GM23248 (cell line): Measurements from ENCODE around the gene RBMS3. TPM values are rescaled to one million over a fixed set of nuclear protein-coding genes. Genes with fewer than 3 reads are reported as not detected.
A peak's percentile ranks its signal among the peaks of the same experiment; 100 is the strongest.

Source experiments
- DNase-seq: peaks from one replicate; pipeline ENCODE4 v3.0.0-alpha.2; 2015
- H2AFZ ChIP-seq: fragments of 200-600 bp; sonication (generic); 2 replicates; pipeline ENCODE4 v1.6.1; 2016; ENCODE audit warnings: antibody characterized with exemption
- H3F3A ChIP-seq: fragments of 200-600 bp; sonication (generic); 2 replicates; pipeline ENCODE4 v1.6.1; 2016; ENCODE audit warnings: mild to moderate bottlenecking, antibody characterized with exemption, mixed run types; ENCODE audit not compliant: insufficient read depth
- H3K27ac ChIP-seq: fragments of 200-600 bp; sonication (generic); 2 replicates; pipeline ENCODE4 v1.5.1; 2016; ENCODE audit warnings: mild to moderate bottlenecking
- H3K27me3 ChIP-seq: fragments of 200-600 bp; sonication (generic); replicated peaks from 2 replicates; pipeline ENCODE4 v1.6.1; 2016; ENCODE audit warnings: mild to moderate bottlenecking; ENCODE audit not compliant: insufficient read depth
- H3K36me3 ChIP-seq: fragments of 200-600 bp; sonication (generic); 2 replicates; pipeline ENCODE4 v1.6.1; 2016; ENCODE audit warnings: low read depth, mild to moderate bottlenecking
- H3K4me1 ChIP-seq: fragments of 200-600 bp; sonication (generic); 2 replicates; pipeline ENCODE4 v1.6.1; 2016; ENCODE audit warnings: mild to moderate bottlenecking; ENCODE audit not compliant: insufficient read depth
- H3K4me2 ChIP-seq: fragments of 200-600 bp; sonication (generic); one replicate; pipeline ENCODE4 v1.6.1; 2016; ENCODE audit warnings: mild to moderate bottlenecking; ENCODE audit not compliant: unreplicated experiment
- H3K4me3 ChIP-seq: fragments of 200-600 bp; sonication (generic); 2 replicates; pipeline ENCODE4 v1.5.1; 2016; ENCODE audit warnings: mild to moderate bottlenecking
- H3K79me2 ChIP-seq: fragments of 200-600 bp; sonication (generic); 2 replicates; pipeline ENCODE4 v1.6.1; 2016; ENCODE audit warnings: mild to moderate bottlenecking; ENCODE audit not compliant: insufficient read depth
- H3K9ac ChIP-seq: fragments of 200-600 bp; sonication (generic); 2 replicates; pipeline ENCODE4 v1.6.1; 2016; ENCODE audit warnings: mild to moderate bottlenecking
- H3K9me2 ChIP-seq: fragments of 200-600 bp; sonication (generic); 2 replicates; pipeline ENCODE4 v1.6.1; 2016; ENCODE audit warnings: mixed run types, mild to moderate bottlenecking, moderate library complexity; ENCODE audit not compliant: insufficient read depth
- H3K9me3 ChIP-seq: fragments of 200-600 bp; sonication (generic); one replicate; pipeline ENCODE4 v1.6.1; 2017; ENCODE audit warnings: low read depth
- H4K20me1 ChIP-seq: fragments of 200-600 bp; sonication (generic); 2 replicates; pipeline ENCODE4 v1.6.0; 2016; ENCODE audit not compliant: insufficient read depth
- EZH2 ChIP-seq: fragments of 200-600 bp; sonication (generic); IDR thresholded peaks from 2 replicates; pipeline ENCODE4 v1.6.1; 2018; ENCODE audit warnings: antibody characterized with exemption, mild to moderate bottlenecking; ENCODE audit not compliant: insufficient read depth, poor library complexity, severe bottlenecking
- EZH2phosphoT487 ChIP-seq: fragments of 200-600 bp; sonication (generic); IDR thresholded peaks from 2 replicates; pipeline ENCODE4 v1.6.1; 2018; ENCODE audit warnings: antibody characterized with exemption, moderate library complexity, mild to moderate bottlenecking, low read depth; ENCODE audit not compliant: insufficient read depth
- WGBS, 2 experiments: methylation state at CpG; one replicate each; pipeline ENCODE4 v1.1.6; 2015 to 2017; ENCODE audit warnings: low lambda C conversion rate in 2 of 2, low coverage in 1 of 2; ENCODE audit errors: missing lambda C conversion rate in 2 of 2; 5-methylcytosine and 5-hydroxymethylcytosine counted together
- in situ Hi-C: fragments of 300-500 bp; cut with MboI; formaldehyde crosslinking; loops from 2 replicates; pipeline ENCODE4 v1.15.0; 2020
- polyA plus RNA-seq: library from polyadenylated mRNA; unstranded; fragments of >200 nt; fragmentation: Nextera tagmentation; extraction: Ambion mirVana; gene quantifications from 2 replicates; pipeline ENCODE4 v1.2.1, GENCODE V29; 2016
- total RNA-seq: library from RNA; depleted of rRNA; stranded (reverse); fragments of >200 nt; shearing (Covaris generic); gene quantifications from 2 replicates; pipeline ENCODE4 v1.2.3, GENCODE V29; 2014

RBMS3 gene
- total and polyA plus RNA-seq, 2 experiments from 2014 or later: 40.0 to 94.3 TPM

- Histone ChIP-seq H3K9me3 (no peaks in the 10 kb centered on the region), H3K36me3 (no peaks in the 10 kb centered on the region), H3K4me1 (peaks cover 24% of the 10 kb centered on the region), H3K4me3 (no peak overlapping the region), H3K4me2 (no peak overlapping the region), H3K79me2 (peaks cover 100% of the 10 kb centered on the region), H4K20me1 (peaks cover 35% of the 10 kb centered on the region), H3K9me2 (no peaks in the 10 kb centered on the region), H2AFZ (no peak overlapping the region), H3K27ac (no peak overlapping the region), H3K27me3 (no peaks in the 10 kb centered on the region), H3K9ac (no peak overlapping the region), H3F3A (peaks cover 27% of the 10 kb centered on the region)
- peak; percentile 17 for DNase-seq
- TF ChIP-seq EZH2 (no peak), EZH2phosphoT487 (no peak)
- 63 to 69% methylated on average over 4 of the region's 4 CpGs for WGBS, 2 experiments
- in situ Hi-C loops: no loop called here
These were observed 89.9 kb downstream of the RBMS3 start for GRCh38 chr3:29370476-29371420.

DNA sequence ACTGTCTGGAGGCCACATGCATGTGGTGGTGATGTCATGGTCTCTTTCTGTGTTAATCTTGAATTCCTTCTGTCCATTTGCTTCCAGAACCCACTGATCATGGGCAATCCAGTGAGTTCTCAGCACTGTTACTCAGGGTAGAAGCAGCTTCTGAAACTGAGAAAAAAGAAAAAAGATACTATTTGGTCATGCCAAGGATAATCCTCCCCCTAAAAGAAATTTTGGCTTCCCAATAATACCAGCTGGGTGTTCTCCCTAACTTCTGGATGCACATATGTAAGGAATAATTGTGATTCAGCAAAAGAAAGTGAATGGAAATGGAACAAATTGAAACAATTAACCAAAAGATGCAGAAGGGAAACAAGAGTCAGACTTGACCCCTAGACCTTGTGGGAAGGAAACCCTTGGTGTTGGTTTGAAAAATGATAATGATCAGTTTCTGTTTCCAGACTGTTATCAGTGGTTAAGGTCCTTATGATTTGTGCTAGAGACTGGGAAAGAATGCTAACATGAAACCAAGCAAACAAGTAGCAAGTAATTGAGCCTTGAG, 92.3 kb downstream of the RBMS3 start:
- H3K36me3 ChIP-seq: no peaks in the 10 kb centered on the region
- no peaks in the 10 kb centered on the region for H3K27me3 ChIP-seq
- H3K9me3 ChIP-seq: no peaks in the 10 kb centered on the region
- peaks cover 24% of the 10 kb centered on the region for H3K4me1 ChIP-seq
- H3F3A ChIP-seq: peaks cover 27% of the 10 kb centered on the region
- TF ChIP-seq EZH2: no peak
- no peak for TF ChIP-seq EZH2phosphoT487
- in situ Hi-C loops: no loop called here
- DNase-seq: peak; percentile 49
- no peak overlapping the region for H3K9ac ChIP-seq
- H3K79me2 ChIP-seq: peaks cover 100% of the 10 kb centered on the region
- H2AFZ ChIP-seq: no peak overlapping the region
- no peak overlapping the region for H3K4me2 ChIP-seq
- peaks cover 24% of the 10 kb centered on the region for H4K20me1 ChIP-seq
- H3K27ac ChIP-seq: no peak overlapping the region
- no peak overlapping the region for H3K4me3 ChIP-seq
- no peaks in the 10 kb centered on the region for H3K9me2 ChIP-seq

DNA sequence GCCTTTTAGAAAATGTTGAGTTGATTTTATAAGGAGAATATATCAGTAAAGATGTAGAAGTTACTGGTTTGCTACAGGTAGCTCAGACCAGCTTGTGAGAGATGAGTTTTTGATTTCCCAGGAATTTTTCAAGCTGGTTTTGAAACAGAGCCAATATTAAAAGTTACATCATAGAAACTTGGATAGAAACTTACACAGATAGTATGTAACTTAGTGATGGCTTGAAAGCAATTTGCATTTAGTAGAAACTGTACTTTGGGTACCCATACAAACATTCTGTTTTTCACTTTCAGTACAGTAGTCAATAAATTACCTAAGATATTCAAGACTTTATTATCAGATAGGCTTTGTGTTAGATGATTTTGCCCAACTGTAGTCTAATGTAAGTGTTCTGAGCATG, 93.4 kb downstream of the RBMS3 start:
- Histone ChIP-seq H3K9ac (no peak overlapping the region), H2AFZ (no peak overlapping the region), H3K4me3 (no peak overlapping the region), H3K79me2 (peaks cover 100% of the 10 kb centered on the region), H3K27me3 (no peaks in the 10 kb centered on the region), H3K27ac (no peak overlapping the region), H3K9me3 (no peaks in the 10 kb centered on the region), H3K9me2 (no peaks in the 10 kb centered on the region), H3K4me2 (no peak overlapping the region), H3K36me3 (no peaks in the 10 kb centered on the region), H3F3A (peaks cover 32% of the 10 kb centered on the region), H3K4me1 (peaks cover 24% of the 10 kb centered on the region), H4K20me1 (peaks cover 27% of the 10 kb centered on the region)
- TF ChIP-seq EZH2 (no peak), EZH2phosphoT487 (no peak)
- peak; percentile 9 for DNase-seq
- in situ Hi-C loops: no loop called here

DNA sequence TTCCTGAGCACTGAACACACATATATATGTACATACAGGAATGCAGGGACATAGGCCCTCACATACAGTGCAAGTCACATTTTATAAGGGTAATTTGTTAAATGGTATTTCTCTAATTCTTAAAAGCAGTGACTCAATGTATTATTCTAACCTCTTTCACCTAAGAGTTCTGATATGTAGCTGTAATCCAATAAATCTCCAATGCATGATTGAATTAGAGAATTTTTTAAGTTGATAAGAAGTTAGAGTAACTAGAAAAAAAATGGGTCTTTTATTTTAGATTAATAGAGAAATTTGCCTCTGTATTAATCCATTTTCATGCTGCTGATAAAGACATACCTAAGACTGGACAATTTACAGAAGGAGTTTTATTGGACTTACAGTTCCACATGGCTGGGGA, 98.2 kb downstream of the RBMS3 start:
- Histone ChIP-seq H3K79me2 (peaks cover 92% of the 10 kb centered on the region), H3K36me3 (no peaks in the 10 kb centered on the region), H3K27me3 (no peaks in the 10 kb centered on the region)

More for the DNA sequence above, 98.2 kb downstream of the RBMS3 start:
- no peaks in the 10 kb centered on the region for H3K9me2 ChIP-seq
- H3K4me1 ChIP-seq: peaks cover 30% of the 10 kb centered on the region
- H3K9me3 ChIP-seq: no peaks in the 10 kb centered on the region
- H3K27ac ChIP-seq: no peak overlapping the region
- H4K20me1 ChIP-seq: peaks cover 9% of the 10 kb centered on the region; the same call in 1 of the 2 replicates
- in situ Hi-C loops: no loop called here
- no peak for DNase-seq
- TF ChIP-seq EZH2phosphoT487 (no peak), EZH2 (no peak)
- H3K9ac ChIP-seq: no peak overlapping the region
- H3K4me3 ChIP-seq: no peak overlapping the region
- no peak overlapping the region for H2AFZ ChIP-seq
- H3K4me2 ChIP-seq: no peak overlapping the region
- H3F3A ChIP-seq: peaks cover 51% of the 10 kb centered on the region
